PC-9 (cell line): Measurements from ENCODE around the gene NDUFB4. TPM values are rescaled to one million over a fixed set of nuclear protein-coding genes. Genes with fewer than 3 reads are reported as not detected.

Experiments used
- BruUV-seq: library from RNA; stranded (reverse); fragments of 400-500 nt; replicated peaks from 2 replicates; lab custom pipeline; 2021; lab: Mats Ljungman, UMichigan
- CTCF ChIA-PET: fragments of 300-600 bp; sonication (Branson Sonifier 250); formaldehyde crosslinking; loops from one replicate; lab custom pipeline; 2022; ENCODE audit warnings: antibody characterized with exemption; lab: Charles Lee
- POLR2A ChIA-PET: fragments of 300-600 bp; sonication (Branson Sonifier 250); formaldehyde crosslinking; loops from one replicate; lab custom pipeline; 2022; ENCODE audit warnings: antibody characterized with exemption; ENCODE audit not compliant: unreplicated experiment; lab: Charles Lee
- DNase-seq, 2 experiments: peaks; one replicate each; pipeline versions ENCODE4 v3.0.0 to v3.0.0-alpha.2; 2015 to 2022; ENCODE audit warnings: mixed read lengths in 1 of 2
- H2AFZ ChIP-seq: fragments of 200-600 bp; sonication (generic); 2 replicates; pipeline ENCODE4 v1.8.1; 2017; ENCODE audit warnings: antibody characterized with exemption
- H3F3A ChIP-seq: fragments of 200-600 bp; sonication (generic); 2 replicates; pipeline ENCODE4 v1.8.1; 2017; ENCODE audit warnings: antibody characterized with exemption, mild to moderate bottlenecking, low read depth; ENCODE audit not compliant: insufficient read depth
- H3K27ac ChIP-seq: fragments of 200-600 bp; sonication (generic); 2 replicates; pipeline ENCODE4 v1.6.1; 2016; ENCODE audit warnings: mixed run types
- H3K27me3 ChIP-seq: fragments of 200-600 bp; sonication (generic); 2 replicates; pipeline ENCODE4 v1.6.1; 2016; ENCODE audit warnings: low read depth, mixed run types; ENCODE audit not compliant: insufficient read depth
- H3K36me3 ChIP-seq: fragments of 200-600 bp; sonication (generic); 2 replicates; pipeline ENCODE4 v1.6.1; 2016; ENCODE audit warnings: low read depth, mixed run types
- H3K4me1 ChIP-seq: fragments of 200-600 bp; sonication (generic); replicated peaks from 2 replicates; pipeline ENCODE4 v1.6.1; 2016; ENCODE audit warnings: mixed run types; ENCODE audit not compliant: insufficient read depth
- H3K4me2 ChIP-seq: fragments of 200-600 bp; sonication (generic); 2 replicates; pipeline ENCODE4 v1.6.1; 2017; ENCODE audit warnings: mixed run types
- H3K4me3 ChIP-seq: fragments of 200-600 bp; sonication (generic); 2 replicates; pipeline ENCODE4 v1.6.1; 2016; ENCODE audit warnings: mixed run types
- H3K79me2 ChIP-seq: fragments of 200-600 bp; sonication (generic); 2 replicates; pipeline ENCODE4 v1.6.1; 2017; ENCODE audit warnings: low read depth, mixed run types
- H3K9me2 ChIP-seq: fragments of 200-600 bp; sonication (generic); 2 replicates; pipeline ENCODE4 v1.8.1; 2017; ENCODE audit warnings: mild to moderate bottlenecking; ENCODE audit not compliant: insufficient read depth
- H3K9me3 ChIP-seq: fragments of 200-600 bp; sonication (generic); 2 replicates; pipeline ENCODE4 v1.8.1; 2016; ENCODE audit warnings: low read depth; ENCODE audit not compliant: insufficient read depth
- H4K20me1 ChIP-seq: fragments of 200-600 bp; sonication (generic); 2 replicates; pipeline ENCODE4 v1.8.1; 2017; ENCODE audit not compliant: insufficient read depth
- EZH2 ChIP-seq: fragments of 200-600 bp; sonication (generic); IDR thresholded peaks from 2 replicates; pipeline ENCODE4 v1.8.0; 2017; ENCODE audit warnings: antibody characterized with exemption, low read depth
- intact Hi-C: fragments of 100-400 bp; cut with micrococcal nuclease; formaldehyde crosslinking; loops from one replicate; pipeline ENCODE4 v1.10.0; 2022; ENCODE audit not compliant: unreplicated experiment
- total RNA-seq: library from RNA; stranded (reverse); gene quantifications from 2 replicates; pipeline ENCODE4 v1.2.3, GENCODE V29; 2021
- TF ChIP-seq, protein P1 (sequence below): fragments of 200-600 bp; sonication (generic); conservative IDR thresholded peaks from 2 replicates; pipeline ENCODE4 v1.6.1; 2017; ENCODE audit warnings: mixed run types, antibody characterized with exemption, mild to moderate bottlenecking, moderate library complexity

Gene NDUFB4
- total RNA-seq, 1 experiment from 2014 or later, result 217 TPM

GRCh38 chr3:120599211-120599610 is 3.1 kb downstream of the NDUFB4 start:
- H3K27me3 ChIP-seq, result no peaks in the 10 kb centered on the region
- DNase-seq, result no peak
- POLR2A ChIA-PET, result no interaction called here
- TF ChIP-seq, protein P1, sequence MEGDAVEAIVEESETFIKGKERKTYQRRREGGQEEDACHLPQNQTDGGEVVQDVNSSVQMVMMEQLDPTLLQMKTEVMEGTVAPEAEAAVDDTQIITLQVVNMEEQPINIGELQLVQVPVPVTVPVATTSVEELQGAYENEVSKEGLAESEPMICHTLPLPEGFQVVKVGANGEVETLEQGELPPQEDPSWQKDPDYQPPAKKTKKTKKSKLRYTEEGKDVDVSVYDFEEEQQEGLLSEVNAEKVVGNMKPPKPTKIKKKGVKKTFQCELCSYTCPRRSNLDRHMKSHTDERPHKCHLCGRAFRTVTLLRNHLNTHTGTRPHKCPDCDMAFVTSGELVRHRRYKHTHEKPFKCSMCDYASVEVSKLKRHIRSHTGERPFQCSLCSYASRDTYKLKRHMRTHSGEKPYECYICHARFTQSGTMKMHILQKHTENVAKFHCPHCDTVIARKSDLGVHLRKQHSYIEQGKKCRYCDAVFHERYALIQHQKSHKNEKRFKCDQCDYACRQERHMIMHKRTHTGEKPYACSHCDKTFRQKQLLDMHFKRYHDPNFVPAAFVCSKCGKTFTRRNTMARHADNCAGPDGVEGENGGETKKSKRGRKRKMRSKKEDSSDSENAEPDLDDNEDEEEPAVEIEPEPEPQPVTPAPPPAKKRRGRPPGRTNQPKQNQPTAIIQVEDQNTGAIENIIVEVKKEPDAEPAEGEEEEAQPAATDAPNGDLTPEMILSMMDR, result no peak
- intact Hi-C loops, result no loop called here
- no peak overlapping the region for H3K4me3 ChIP-seq
- no peak overlapping the region for H2AFZ ChIP-seq
- BruUV-seq, result no TSS peak
- peaks cover 6% of the 10 kb centered on the region; the same call in 1 of the 2 replicates for H3K4me1 ChIP-seq
- H4K20me1 ChIP-seq, result peaks cover 10% of the 10 kb centered on the region; the same call in 1 of the 2 replicates
- CTCF ChIA-PET, result no interaction called here
- H3K9me3 ChIP-seq, result no peaks in the 10 kb centered on the region
- no peak overlapping the region for H3K4me2 ChIP-seq
- H3K27ac ChIP-seq, result no peak overlapping the region
- peaks cover 27% of the 10 kb centered on the region for H3K36me3 ChIP-seq
- peaks cover 19% of the 10 kb centered on the region for H3K79me2 ChIP-seq
- H3K9me2 ChIP-seq, result no peaks in the 10 kb centered on the region
- peaks cover 9% of the 10 kb centered on the region for H3F3A ChIP-seq

- H3K9me2 ChIP-seq, result no peaks in the 10 kb centered on the region
- TF ChIP-seq, protein P1, result no peak
- no peak for TF ChIP-seq EZH2
- H4K20me1 ChIP-seq, result peaks cover 10% of the 10 kb centered on the region; the same call in 1 of the 2 replicates
- H3K4me3 ChIP-seq, result no peak overlapping the region
- DNase-seq, result no peak
- no peaks in the 10 kb centered on the region for H3K27me3 ChIP-seq
- ChIA-PET CTCF (no interaction called here), POLR2A (no interaction called here)
- BruUV-seq, result no TSS peak
- intact Hi-C loops, result no loop called here
- H3K36me3 ChIP-seq, result peaks cover 27% of the 10 kb centered on the region
- H3K9me3 ChIP-seq, result no peaks in the 10 kb centered on the region
- peaks cover 9% of the 10 kb centered on the region for H3F3A ChIP-seq
- peaks cover 6% of the 10 kb centered on the region; the same call in 1 of the 2 replicates for H3K4me1 ChIP-seq
- no peak overlapping the region for H3K4me2 ChIP-seq
- no peak overlapping the region for H3K27ac ChIP-seq
- H2AFZ ChIP-seq, result no peak overlapping the region
- peaks cover 16% of the 10 kb centered on the region for H3K79me2 ChIP-seq
These were observed 5.4 kb downstream of the NDUFB4 start for GRCh38 chr3:120601554-120601953.

- H3K4me2 ChIP-seq, result no peak overlapping the region
- TF ChIP-seq, protein P1, result no peak
- TF ChIP-seq EZH2, result no peak
- H3K9me2 ChIP-seq, result no peaks in the 10 kb centered on the region
- no peaks in the 10 kb centered on the region for H3K9me3 ChIP-seq
- peaks cover 6% of the 10 kb centered on the region for H3K79me2 ChIP-seq
- ChIA-PET POLR2A (interaction anchor here (0.6 kb wide), 2 partner anchors 17 to 1033 kb away, joined by 3 to 11 read pairs; no protein-coding TSS in a partner anchor), CTCF (no interaction called here)
- H4K20me1 ChIP-seq, result peaks cover 6% of the 10 kb centered on the region; the same call in 1 of the 2 replicates
- H3K4me1 ChIP-seq, result no peaks in the 10 kb centered on the region
- H3K36me3 ChIP-seq, result peaks cover 23% of the 10 kb centered on the region
- DNase-seq, result no peak
- no TSS peak for BruUV-seq
- no peaks in the 10 kb centered on the region for H3K27me3 ChIP-seq
- H2AFZ ChIP-seq, result no peak overlapping the region
- H3F3A ChIP-seq, result peaks cover 9% of the 10 kb centered on the region
- H3K27ac ChIP-seq, result no peak overlapping the region
- H3K4me3 ChIP-seq, result no peak overlapping the region
- intact Hi-C loops, result no loop called here
These were observed 6.5 kb downstream of the NDUFB4 start for GRCh38 chr3:120602682-120603081.
